GM19395 (cell line): ENCODE data around the gene PPP2R2D.

Source experiments
- ATAC-seq: cut with Tn5 transposase; IDR thresholded peaks from one replicate; pipeline ENCODE4 v1.9.1; 2021; ENCODE audit warnings: mild to moderate bottlenecking, moderate library complexity; ENCODE audit not compliant: unreplicated experiment

Gene PPP2R2D

DNA sequence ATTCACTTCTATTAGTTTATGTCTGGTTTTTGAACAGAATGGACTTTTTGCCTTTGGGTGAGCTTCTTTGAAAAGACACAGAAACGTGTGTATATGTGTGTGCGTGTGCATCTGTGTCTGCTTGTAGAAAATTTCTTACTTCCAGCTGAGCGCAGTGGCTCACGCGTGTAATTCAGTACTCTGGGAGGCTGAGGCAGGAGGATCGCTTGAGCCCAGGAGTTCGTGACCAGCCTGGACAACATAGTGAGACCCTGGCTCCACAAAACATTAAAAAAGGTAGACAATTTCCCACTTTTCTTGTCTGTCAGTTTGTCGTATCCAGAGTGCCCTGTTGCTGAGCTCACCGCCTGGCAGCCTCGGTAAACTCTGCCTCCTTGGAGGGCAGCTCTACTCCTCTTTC is 25.4 kb downstream of the PPP2R2D start:
- no peak for ATAC-seq

DNA sequence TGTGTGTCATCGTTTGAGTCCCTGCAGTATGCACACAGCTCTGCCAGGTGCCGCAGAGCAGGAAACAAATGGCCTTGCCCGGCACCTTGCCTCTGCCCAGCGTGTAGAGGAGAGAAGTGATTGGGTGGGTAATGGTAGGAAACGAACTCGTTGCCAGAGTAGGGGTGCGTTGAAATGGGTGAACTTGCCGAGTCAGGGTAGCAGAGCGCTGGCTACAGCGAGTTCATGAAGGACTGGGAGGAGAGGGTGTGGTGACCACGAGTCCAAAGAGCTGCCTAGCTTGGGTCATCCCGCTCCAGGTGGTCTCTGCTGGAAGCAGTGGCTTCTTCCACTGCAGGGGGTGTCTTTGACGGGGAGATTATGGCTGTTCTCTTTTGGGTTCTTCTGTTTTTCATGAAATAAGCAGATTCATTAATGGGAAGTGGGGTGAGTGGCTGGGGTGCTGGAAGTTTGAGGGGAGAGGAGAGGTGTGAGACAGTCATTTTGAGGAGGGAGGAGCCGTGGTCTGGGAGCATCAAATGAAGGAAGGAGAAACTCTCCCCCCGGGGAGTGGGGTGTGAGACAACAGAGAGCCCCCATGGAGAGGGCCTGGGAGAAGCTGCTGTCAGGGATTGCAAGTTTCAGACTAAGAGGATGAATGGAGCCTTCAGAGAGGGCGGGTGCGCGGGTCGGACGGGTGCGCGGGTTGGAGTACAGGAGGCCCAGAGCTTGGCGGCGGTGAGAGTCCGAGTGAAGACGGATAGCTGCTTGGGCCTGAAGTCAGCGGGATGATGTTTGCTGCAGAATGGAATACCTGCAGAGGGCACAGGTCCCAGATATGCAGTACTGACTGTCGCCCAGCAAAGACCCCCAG is 26.2 kb downstream of the PPP2R2D start:
- ATAC-seq = no peak

DNA sequence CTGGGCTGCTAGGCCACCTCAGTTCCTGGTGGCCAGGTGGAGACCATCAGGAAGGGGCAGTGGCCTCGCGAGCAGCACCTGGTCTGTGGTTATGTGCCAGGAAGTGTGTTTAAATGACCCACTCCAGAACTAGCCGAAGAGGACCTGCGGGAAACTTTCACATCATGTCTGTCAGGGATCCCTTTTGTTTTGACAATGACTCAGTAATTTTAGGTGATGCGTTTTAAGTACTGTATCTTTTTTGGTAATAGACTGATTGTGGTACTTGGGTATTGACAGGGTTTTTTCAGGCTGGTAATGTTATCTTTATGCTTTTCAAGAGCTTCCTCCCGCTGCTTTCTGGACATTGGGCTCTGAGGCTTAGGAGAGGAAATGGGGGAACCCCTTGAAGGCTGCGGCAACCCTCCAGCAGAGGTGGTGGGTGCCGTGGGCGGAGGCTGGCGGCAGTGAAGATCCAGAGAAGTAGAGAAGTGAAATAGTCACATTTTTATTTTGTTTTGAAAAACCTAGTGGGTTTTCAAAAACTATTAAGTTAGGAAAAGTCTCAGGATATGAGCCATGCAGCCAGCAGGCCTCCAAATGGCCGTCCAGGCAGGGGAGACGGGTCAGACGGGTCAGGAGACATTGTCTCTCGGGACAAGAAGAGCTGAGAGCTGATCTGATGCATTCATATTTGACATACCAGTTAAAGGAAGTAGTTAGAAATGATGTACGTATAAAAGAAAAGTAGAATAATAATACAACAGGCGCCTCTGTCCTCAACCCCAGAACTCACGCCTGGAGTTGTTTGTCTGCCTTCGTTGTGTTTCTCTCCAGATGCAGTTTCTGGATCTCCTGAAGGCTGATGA is 27.7 kb downstream of the PPP2R2D start:
- ATAC-seq = peak; percentile 85

DNA sequence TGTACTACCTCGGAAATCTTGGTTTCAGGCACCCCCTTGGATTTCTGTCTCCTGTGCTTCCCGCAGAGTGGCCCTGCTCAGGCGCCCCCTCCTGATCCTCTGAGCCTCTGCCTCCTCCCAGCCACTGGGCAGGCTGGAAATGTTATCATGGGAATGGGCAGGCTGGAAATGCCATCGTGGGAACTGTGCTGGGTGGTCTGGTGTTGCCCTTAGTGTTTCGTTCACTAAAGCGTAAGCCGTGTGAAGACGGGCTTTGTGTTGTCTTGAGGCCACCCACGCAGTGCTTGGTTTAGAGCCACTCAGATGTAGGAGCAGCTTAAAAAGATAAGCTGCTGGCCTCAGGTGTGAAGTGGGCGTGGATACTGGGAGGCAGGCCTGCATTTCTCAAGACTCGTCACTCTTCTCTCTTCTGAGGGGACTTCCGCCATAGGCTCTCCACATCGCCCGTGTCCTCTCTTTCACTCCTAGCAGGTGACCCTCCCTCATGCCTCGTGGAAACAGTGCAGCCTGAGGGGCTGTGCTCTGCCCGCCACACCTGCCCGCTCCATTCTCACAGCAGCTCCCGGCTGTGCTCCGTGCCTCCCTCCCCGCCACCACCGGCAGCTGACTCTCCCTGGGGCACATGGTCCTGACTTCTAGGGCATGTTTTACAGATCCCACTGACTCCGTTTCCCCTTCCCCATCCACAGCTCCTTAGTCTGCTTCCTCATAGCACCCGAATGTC is 28.5 kb downstream of the PPP2R2D start:
- ATAC-seq = no peak

DNA sequence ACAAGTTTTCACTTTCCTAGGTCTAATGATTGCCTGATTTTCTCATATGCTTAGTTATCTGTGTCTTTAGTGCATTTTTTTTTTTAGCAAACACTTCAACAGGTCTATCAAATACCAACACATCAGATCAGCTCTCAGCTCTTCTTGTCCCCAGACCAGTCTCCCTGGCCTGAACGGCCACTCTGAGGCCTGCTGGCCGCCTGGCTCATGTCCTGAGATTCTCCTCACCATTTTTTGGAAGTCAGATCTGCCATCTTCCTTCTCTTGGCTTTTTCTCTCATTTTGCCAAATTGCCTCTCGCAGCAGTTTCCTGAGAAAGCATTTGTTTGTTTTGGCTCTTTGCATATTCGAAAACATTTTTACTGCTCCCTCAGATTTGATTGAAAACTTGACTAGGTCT is 29.3 kb downstream of the PPP2R2D start:
- no peak for ATAC-seq

DNA sequence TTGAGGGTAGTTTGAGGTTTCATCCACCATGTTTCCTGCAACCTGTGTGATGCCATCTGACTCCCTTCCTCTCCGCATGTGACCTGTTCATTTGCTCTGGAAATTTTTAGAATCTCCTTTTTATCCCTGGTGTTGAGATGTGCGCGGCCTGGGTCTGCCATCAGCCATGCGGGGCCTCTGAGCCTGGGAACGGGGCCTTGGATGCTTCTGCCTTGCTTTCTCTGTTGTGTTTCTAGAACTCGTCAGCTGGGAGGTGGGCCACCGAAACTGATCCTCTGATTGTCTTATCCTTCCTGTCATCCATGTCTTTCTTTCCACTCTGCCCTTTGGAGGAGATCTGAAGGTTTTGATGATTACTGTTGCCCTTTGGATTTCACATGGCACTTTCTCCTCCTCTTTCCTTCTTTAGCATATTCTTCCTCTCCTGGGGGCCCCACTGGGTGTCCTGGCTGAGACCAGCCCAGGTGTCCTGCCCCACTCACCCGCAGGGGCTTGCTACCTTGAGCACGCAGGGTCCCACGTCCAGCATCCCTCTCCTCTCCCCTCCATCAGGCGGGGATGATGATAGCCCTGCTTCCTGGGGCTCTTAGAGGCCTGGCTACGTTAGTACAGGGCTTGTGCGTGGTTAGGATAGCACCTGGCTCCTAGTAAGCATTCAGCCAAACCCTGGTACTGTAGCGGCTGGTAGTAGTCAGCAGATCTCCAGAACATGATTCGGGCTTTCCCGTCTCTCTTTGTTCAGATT is 29.9 kb downstream of the PPP2R2D start:
- ATAC-seq = no peak

DNA sequence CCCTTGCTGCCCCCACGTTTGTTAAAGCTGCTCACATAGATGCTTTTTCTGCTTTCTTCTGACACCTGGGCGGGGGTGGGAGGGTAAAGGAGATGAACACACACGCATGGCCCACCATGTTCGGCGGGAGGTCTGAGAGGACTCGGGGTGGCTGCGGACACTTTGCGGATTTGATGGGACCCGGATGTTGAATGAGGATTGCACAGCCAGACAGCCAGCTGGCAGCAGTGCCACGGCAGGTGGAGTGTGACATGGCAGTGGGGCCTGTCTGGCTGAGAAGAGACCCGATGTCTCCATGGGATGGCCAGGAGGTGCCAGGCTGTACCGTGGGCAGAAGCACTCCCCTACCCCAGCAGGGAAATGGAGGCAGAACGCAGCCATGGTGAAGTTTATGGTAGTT is 31.2 kb downstream of the PPP2R2D start:
- ATAC-seq = no peak

DNA sequence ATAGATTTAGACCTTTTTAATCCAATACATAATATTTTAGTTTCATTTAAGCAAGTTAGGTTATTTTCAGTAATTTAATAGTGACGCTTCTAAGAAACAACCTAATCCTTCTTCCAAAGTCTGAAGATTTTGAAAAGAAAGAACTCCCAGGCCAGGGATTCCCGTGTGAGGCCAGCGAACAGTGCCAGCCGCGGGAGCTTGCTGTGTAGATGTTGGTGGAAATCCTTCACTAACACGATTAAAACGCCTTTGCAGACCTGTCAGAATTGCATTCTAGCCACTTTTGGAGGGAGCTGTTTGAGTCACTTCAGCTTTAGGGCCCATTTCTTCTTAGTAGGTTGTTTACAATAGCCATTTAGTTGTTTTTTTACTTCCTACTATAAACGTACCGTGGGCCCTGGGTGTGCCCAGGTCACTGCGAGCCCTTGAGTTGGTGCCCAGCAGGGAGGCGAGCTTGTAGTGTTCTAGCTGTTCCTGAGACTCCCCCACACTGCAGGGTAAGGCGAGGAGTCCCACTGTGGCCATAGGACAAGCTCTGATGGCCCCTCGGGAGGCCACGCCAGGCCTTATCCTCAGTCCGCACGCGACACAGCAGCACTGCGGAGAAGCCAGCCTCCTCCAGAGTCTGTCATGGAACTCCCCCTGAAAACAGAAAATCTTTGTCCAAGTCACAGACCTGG is 32.3 kb downstream of the PPP2R2D start:
- no peak for ATAC-seq

DNA sequence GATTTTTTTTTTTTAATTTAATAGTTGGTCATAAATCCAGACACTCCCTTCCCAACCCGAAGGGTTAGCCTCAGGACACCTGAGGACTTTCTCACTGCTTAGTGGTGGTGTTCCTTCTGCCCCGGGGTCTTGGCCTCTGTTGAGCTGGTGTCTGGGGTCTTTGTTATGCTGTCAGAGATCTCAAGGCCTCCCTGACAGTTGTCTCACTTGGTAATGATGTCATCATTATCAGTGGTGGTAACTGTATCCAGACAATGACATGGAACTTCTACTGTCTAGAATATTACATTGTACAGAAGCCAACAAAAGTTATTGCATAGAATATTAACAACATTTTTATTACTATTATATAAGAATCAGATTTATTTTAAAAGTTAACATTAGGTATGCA is 32.9 kb downstream of the PPP2R2D start:
- no peak for ATAC-seq

DNA sequence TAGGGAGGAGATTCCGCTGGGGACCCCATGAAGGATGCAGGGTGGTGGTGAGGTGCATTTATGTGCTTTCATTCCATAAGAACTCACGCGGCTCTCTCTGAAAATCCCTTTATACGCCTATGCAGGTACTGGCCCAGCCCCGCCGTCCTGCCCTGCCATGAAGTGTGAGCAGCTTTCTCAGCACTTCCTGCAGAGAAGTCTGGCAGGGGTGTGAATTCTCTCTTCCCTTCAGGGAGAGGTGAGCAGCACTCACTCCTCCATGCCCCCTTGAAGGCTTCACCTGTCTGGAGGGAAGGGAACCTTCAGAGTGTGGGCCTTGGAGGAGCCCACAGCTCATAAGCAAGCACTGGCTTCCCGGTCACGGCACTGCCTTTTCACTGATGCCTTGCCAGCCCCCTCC is 34.0 kb downstream of the PPP2R2D start:
- ATAC-seq = no peak

DNA sequence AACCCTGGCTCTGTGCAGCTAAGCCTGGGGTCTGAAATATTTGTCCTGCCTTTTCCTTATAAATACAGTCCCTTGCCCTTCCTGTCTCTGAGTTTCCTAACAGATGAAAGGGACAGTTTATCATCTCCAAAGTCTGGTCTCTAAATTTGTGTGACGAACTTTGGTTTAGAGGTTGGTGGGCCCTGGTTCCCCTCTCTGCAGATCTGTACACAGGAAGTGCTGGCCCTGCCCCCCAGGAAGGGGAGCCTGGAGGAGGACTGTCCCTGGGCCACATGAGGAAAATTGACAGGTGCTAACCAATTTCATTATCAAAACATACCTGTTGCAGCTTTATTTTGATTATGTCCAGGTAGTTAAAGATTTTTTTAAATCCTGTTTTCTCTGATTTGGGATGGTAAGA is 34.5 kb downstream of the PPP2R2D start:
- no peak for ATAC-seq

DNA sequence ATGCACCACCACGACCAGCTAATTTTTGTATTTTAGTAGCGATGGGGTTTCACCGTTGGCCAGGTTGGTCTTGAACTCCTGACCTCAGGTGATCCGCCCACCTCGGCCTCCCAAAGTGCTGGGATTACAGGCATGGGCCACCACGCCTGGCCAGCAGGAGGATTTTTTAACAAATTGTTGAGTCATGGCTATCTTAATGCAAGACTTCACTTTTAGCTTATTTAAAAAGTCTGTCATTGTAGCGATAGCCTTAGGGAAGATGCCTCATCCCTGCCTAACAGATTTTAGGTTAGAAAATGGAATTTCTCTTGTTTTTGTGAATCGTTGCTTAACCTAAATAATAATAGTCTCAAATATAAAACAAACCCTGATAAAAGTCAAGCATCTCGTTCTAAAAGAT is 35.5 kb downstream of the PPP2R2D start:
- no peak for ATAC-seq

DNA sequence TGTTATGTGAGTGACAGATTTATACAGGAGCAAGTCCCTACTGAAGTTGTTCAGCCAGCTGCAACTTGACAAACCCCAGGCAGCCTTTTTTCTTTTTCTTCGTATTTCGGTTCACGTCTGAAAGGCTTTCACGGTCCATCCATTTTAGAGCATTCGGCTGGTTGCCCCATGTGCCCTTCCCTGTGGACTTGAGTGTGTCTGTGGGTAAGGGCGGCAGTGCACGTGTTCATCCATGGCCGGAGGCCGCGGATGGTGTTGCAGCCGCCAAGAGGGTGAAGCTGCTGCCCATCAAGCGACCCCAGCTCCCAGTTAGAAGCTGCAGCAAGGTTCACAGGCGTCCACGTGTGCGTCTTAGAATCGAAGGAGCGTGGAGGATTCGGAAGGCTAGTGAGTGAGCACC is 35.9 kb downstream of the PPP2R2D start:
- ATAC-seq = no peak

DNA sequence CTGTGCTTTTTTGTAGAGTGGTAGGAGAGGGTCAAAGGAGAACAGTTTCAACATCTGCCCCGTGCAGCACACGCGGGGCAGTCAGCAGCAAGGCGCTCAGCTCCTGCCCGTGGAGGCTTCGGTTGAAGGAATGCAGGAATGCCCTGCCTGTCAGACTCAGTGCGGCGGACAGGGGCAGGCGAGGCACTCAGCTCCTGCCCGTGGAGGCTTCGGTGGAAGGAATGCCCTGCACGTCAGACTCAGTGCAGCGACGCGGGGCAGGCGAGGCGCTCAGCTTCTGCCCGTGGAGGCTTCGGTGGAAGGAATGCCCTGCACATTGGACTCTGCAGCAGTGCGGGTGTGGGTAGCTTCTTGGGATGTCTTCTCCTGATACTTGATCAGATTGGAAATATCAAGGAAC is 37.0 kb downstream of the PPP2R2D start:
- no peak for ATAC-seq

DNA sequence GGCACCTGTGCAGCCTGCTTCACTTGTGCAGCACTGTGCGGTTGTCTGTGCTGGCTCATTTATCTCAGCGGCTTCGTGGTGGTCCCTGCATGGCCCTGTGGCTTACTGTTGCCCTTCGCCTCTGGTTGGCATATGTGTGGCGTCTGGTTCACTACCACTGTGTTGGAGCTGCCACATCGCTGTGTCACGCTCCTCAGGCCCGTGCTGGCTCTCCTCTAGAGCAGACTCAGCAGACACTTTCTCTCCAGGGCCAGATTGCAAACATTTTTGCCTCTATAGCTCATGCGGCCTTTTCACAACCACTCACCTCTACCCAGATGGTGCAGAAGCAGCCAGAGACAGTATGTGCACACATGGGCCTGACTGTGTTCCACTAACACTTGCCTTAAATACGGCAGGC is 37.9 kb downstream of the PPP2R2D start:
- no peak for ATAC-seq

DNA sequence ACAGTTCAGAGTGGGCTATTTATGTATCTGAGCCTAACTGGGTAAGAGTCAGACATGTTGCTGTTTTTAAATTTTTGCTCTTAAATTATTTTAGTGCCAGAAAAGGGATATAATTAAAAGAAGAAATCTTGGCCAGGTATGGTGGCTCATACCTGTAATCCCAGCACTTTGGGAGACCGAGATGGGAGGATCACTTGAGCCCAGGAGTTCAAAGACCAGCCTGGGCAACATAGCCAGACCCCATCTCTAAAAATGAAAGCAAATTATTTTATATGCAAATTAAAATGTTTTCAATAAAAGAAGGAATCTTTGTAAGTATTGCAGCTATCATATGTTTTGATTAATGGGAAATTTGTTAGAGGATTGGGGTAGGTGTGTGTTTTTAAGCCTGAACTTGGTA is 41.6 kb downstream of the PPP2R2D start:
- no peak for ATAC-seq

DNA sequence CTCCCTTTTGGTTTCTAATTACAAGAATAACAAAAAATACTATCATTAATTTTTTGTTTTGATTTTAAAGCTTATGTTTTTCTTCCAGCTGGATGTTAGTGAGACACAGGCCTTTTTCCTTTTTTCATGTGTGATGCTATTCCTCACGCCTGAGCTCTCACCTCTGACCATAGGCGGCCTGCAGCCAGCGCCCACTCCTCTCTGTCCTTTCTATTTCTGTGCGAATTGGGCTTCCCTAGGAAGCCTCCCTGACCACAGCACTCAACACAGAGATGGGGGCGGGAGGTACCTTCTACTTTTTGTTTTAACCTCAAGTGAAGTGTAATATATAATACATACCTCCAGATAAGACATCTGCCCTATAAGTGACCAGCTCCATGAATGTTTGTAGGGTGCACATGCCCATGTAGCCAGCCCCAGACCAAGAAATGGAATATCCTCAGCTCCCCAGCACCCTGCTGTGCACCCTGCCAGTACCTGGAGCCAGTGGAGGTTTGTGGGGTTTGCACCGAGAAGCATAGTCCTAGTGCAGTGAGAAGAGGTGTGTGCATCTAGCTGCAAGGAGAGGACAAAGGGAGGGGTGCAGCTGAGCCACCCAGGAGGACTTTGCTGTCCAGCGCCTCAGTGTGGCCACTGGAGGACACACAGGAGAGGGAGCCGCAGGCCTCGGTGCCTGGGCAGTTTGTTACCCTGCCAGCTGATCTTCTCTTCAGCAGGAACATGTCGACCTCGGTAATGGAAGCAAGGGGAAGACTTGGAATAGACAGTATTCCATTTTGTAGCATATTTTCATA is 42.4 kb downstream of the PPP2R2D start:
- no peak for ATAC-seq

DNA sequence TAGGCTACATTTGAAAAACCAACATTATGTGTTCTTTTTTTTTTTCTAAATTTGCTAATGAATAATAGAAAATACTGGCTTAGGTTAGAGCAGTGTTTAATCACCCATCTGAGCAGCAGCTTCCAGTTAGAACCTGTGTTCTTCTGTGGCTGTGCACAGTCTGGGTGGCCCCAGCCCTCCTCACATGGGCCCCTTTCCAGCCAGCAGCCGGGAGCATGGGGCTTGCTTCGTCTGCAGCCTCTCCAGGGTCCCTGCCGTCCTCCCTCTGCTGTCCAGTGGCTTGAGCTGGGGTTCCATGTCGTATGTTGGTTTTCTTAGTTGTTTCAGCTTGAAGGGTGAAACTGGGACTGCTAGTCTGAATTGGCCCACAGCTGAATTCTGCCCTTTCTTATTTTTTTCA is 43.6 kb downstream of the PPP2R2D start:
- ATAC-seq = no peak

DNA sequence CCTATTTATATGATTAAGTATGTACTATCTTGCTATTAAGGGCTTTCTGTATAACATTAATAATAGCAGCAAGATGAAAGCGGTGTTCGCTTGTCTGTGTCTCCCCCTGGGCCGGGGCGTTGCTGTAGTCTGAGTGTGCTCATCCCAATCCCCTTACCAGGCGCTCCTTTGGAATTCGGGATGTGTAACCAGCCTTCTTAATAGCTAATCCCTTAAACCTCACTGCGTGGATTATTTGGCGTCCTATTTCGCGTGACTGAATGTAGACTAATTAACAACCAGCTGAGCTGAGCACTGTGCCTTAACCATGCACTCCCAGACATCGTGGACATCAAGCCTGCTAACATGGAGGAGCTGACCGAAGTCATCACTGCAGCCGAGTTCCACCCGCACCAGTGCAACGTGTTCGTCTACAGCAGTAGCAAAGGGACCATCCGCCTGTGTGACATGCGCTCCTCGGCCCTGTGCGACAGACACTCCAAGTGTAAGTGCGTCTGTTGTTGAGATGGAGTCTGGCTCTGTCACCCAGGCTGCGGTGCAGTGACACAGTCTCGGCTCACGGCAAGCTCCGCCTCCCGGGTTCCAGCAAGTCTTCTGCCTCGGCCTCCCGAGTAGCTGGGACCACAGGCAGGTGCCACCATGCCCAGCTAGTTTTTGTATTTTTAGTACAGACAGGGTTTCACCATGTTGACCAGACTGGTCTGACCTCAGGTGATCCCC is 44.3 kb downstream of the PPP2R2D start:
- ATAC-seq = no peak
